SK-N-SH (cell line): ENCODE measurements around the gene SMIM44. TPM values are rescaled to one million over a fixed set of nuclear protein-coding genes. Genes with fewer than 3 reads are reported as not detected.
"Not testable (repeated sequence)": the region's sequence is repeated elsewhere in the genome, so short reads cannot be mapped to it uniquely, and the experiment has no call there.

Experiments used
- CTCF ChIA-PET: fragments of 300-600, 350-600 bp; formaldehyde crosslinking; extraction: SDS; loops from one replicate; lab custom pipeline; 2021; lab: Yijun Ruan, JAX
- POLR2A ChIA-PET: fragments of 350-600 bp; sonication (Branson Sonifier 250); formaldehyde crosslinking; extraction: SDS; loops from one replicate; lab custom pipeline; 2020; ENCODE audit warnings: antibody characterized with exemption, inconsistent platforms; lab: Yijun Ruan, JAX
- DNase-seq: peaks from one replicate; pipeline ENCODE4 v3.0.0; 2012
- H2AFZ ChIP-seq: fragments of 200-600 bp; sonication (generic); 2 replicates; pipeline ENCODE4 v1.8.1; 2016; ENCODE audit warnings: antibody characterized with exemption, mild to moderate bottlenecking, low read depth
- H3F3A ChIP-seq: fragments of 200-600 bp; sonication (generic); replicated peaks from 2 replicates; pipeline ENCODE3; 2016; ENCODE audit warnings: antibody characterized with exemption, mild to moderate bottlenecking; ENCODE audit not compliant: insufficient read depth
- H3K27ac ChIP-seq, 2 experiments: fragments of 200-500 bp in 1 of 2; fragments of 200-600 bp in 1 of 2; sonication (Bioruptor generic) in 1 of 2; sonication (generic), shearing (Covaris generic) in 1 of 2; 2 replicates each; pipeline versions ENCODE4 v1.5.1 to v1.6.1; 2014 to 2016; ENCODE audit warnings: low read depth in 2 of 2, inconsistent platforms in 1 of 2, low read length in 1 of 2, mild to moderate bottlenecking in 1 of 2, mixed read lengths in 1 of 2
- H3K27me3 ChIP-seq: fragments of 200-600 bp; sonication (generic), shearing (Covaris generic); 2 replicates; pipeline ENCODE4 v1.6.1; 2016; ENCODE audit warnings: mixed run types; ENCODE audit not compliant: insufficient read depth
- H3K36me3 ChIP-seq, 2 experiments: fragments of 200-500 bp in 1 of 2; fragments of 200-600 bp in 1 of 2; sonication (Bioruptor generic) in 1 of 2; sonication (generic) in 1 of 2; replicated peaks in 1 of 2; 2 replicates each; pipeline versions ENCODE3 to v1.5.1; 2014 to 2016; ENCODE audit warnings: low read length in 1 of 2, mild to moderate bottlenecking in 1 of 2; ENCODE audit not compliant: insufficient read depth in 2 of 2, control insufficient read depth in 1 of 2
- H3K4me1 ChIP-seq, 2 experiments: fragments of 200-500 bp in 1 of 2; fragments of 200-600 bp in 1 of 2; sonication (Bioruptor generic) in 1 of 2; sonication (generic), shearing (Covaris generic) in 1 of 2; 2 replicates each; pipeline versions ENCODE4 v1.5.1 to v1.6.1; 2014 to 2016; ENCODE audit warnings: low read depth in 1 of 2, low read length in 1 of 2, mixed run types in 1 of 2; ENCODE audit not compliant: insufficient read depth in 2 of 2, control insufficient read depth in 1 of 2
- H3K4me2 ChIP-seq: fragments of 200-600 bp; sonication (generic), shearing (Covaris generic); 2 replicates; pipeline ENCODE4 v1.6.1; 2017; ENCODE audit warnings: mixed run types
- H3K4me3 ChIP-seq, 2 experiments: fragments of 200-500 bp in 1 of 2; fragments of 200-600 bp in 1 of 2; sonication (Bioruptor generic) in 1 of 2; sonication (generic), shearing (Covaris generic) in 1 of 2; 2 replicates each; pipeline versions ENCODE4 v1.5.1 to v1.8.1; 2014 to 2016; ENCODE audit warnings: low read depth in 2 of 2, inconsistent platforms in 1 of 2, low read length in 1 of 2, mild to moderate bottlenecking in 1 of 2, mixed read lengths in 1 of 2, moderate library complexity in 1 of 2
- H3K79me2 ChIP-seq: fragments of 200-600 bp; sonication (generic); 2 replicates; pipeline ENCODE4 v1.8.1; 2017; ENCODE audit warnings: mild to moderate bottlenecking; ENCODE audit not compliant: insufficient read depth
- H3K9ac ChIP-seq: fragments of 200-600 bp; sonication (generic); 2 replicates; pipeline ENCODE4 v1.6.1; 2017; ENCODE audit warnings: mixed run types
- H3K9me2 ChIP-seq: fragments of 200-600 bp; sonication (generic); 2 replicates; pipeline ENCODE4 v1.6.1; 2017; ENCODE audit warnings: mixed run types
- H3K9me3 ChIP-seq: fragments of 200-600 bp; sonication (generic); 2 replicates; pipeline ENCODE4 v1.6.1; 2017; ENCODE audit warnings: mixed run types, mild to moderate bottlenecking, moderate library complexity
- H4K20me1 ChIP-seq: fragments of 200-600 bp; sonication (generic); 2 replicates; pipeline ENCODE4 v1.6.1; 2017; ENCODE audit warnings: mild to moderate bottlenecking, mixed run types; ENCODE audit not compliant: insufficient read depth
- EP300 ChIP-seq, 2 experiments: IDR thresholded peaks; 2 replicates each; pipeline versions ENCODE4 v1.4.0 to v1.6.1; 2012; ENCODE audit warnings: borderline replicate concordance in 1 of 2, low read depth in 1 of 2, low read length in 1 of 2
- FOSL2 ChIP-seq: IDR thresholded peaks from 2 replicates; pipeline ENCODE4 v1.4.0; 2012; ENCODE audit warnings: low read depth, mild to moderate bottlenecking, moderate library complexity, borderline replicate concordance
- GABPA ChIP-seq: IDR thresholded peaks from 2 replicates; pipeline ENCODE4 v1.4.0; 2012; ENCODE audit warnings: low read depth, mild to moderate bottlenecking
- MEF2A ChIP-seq: IDR thresholded peaks from 2 replicates; pipeline ENCODE4 v1.4.0; 2012; ENCODE audit warnings: low read depth, borderline replicate concordance
- NFIC ChIP-seq: IDR thresholded peaks from 2 replicates; pipeline ENCODE4 v1.4.0; 2012; ENCODE audit warnings: borderline replicate concordance
- NRF1 ChIP-seq: IDR thresholded peaks from 2 replicates; pipeline ENCODE4 v1.6.1; 2012; ENCODE audit warnings: low read depth, mild to moderate bottlenecking, low read length
- POLR2AphosphoS5 ChIP-seq: IDR thresholded peaks from 2 replicates; pipeline ENCODE4 v1.6.1; 2012; ENCODE audit warnings: low read depth, low read length
- RCOR1 ChIP-seq: fragments of 150-350 bp; IDR thresholded peaks from 2 replicates; pipeline ENCODE4 v1.6.1; 2017; ENCODE audit warnings: antibody characterized with exemption, low read length
- SIN3A ChIP-seq: IDR thresholded peaks from 2 replicates; pipeline ENCODE4 v1.6.1; 2012; ENCODE audit warnings: low read depth, mild to moderate bottlenecking, low read length, moderate library complexity, borderline replicate concordance
- TAF1 ChIP-seq: IDR thresholded peaks from 2 replicates; pipeline ENCODE4 v1.6.1; 2012; ENCODE audit warnings: low read depth, mild to moderate bottlenecking, low read length, moderate library complexity, borderline replicate concordance
- TCF12 ChIP-seq: IDR thresholded peaks from 2 replicates; pipeline ENCODE4 v1.4.0; 2012
- YY1 ChIP-seq: IDR thresholded peaks from 2 replicates; pipeline ENCODE4 v1.4.0; 2012; ENCODE audit warnings: low read depth, mild to moderate bottlenecking
- WGBS: methylation state at CpG from one replicate; pipeline ENCODE4 v1.1.6; 2017; ENCODE audit warnings: low lambda C conversion rate; 5-methylcytosine and 5-hydroxymethylcytosine counted together
- polyA plus RNA-seq, 3 experiments: library from polyadenylated mRNA; depleted of rRNA; stranded (reverse); fragments of >200 nt; gene quantifications; 2 replicates each; pipeline ENCODE4 v1.2.3, GENCODE V29; 2012
- TF ChIP-seq, protein P1 (sequence below): IDR thresholded peaks from 2 replicates; pipeline ENCODE4 v1.6.1; 2012; ENCODE audit warnings: mild to moderate bottlenecking, low read depth, low read length, moderate library complexity
- TF ChIP-seq, protein P2 (sequence below): IDR thresholded peaks from 2 replicates; pipeline ENCODE4; 2012

The SMIM44 gene
- polyA plus RNA-seq, 1 of the 3 experiments (the other 2 are of a cell fraction), result not detected

DNA sequence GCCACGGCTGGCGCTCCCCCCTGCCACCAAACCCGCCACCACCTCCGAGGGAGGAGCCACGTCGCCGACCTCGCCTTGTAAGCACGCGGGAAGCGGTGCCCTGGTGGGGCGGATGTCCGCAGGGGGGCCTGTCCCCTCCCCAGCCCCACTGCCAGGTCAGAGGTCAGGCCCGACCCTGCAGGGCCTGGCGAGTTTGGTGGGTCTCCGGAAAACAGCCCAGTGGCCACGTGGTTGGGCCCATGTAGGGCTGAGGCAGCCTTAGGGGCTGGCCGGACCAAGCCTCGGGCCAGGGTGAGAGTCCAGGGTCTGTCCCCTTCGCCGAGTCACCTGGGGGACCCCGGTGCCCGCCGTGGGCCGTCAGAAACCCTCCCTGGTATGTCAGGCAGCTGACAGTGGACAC, 29.4 kb downstream of the SMIM44 start:
- H4K20me1 ChIP-seq, result peaks cover 33% of the 10 kb centered on the region
- peaks cover 30% of the 10 kb centered on the region; the same call in 1 of the 2 replicates for H3K79me2 ChIP-seq
- peaks cover 26% of the 10 kb centered on the region for H3F3A ChIP-seq
- DNase-seq, result no peak
- no peak overlapping the region for H3K9ac ChIP-seq
- no peaks in the 10 kb centered on the region for H3K27me3 ChIP-seq
- H3K4me2 ChIP-seq, result no peak overlapping the region
- WGBS, result no CpG with 5 or more reads among the region's 25 CpGs
- peaks cover 0 to 19% of the 10 kb centered on the region in 2 experiments; a peak in 1 of 4 replicates for H3K4me1 ChIP-seq
- no peaks in the 10 kb centered on the region for H3K9me3 ChIP-seq
- no peak overlapping the region for H3K27ac ChIP-seq
- ChIA-PET CTCF (interaction anchor here (0.8 kb wide), 1 partner anchor 14 kb away, joined by 3 read pairs; no protein-coding TSS in a partner anchor), POLR2A (no interaction called here)
- TF ChIP-seq, protein P1, sequence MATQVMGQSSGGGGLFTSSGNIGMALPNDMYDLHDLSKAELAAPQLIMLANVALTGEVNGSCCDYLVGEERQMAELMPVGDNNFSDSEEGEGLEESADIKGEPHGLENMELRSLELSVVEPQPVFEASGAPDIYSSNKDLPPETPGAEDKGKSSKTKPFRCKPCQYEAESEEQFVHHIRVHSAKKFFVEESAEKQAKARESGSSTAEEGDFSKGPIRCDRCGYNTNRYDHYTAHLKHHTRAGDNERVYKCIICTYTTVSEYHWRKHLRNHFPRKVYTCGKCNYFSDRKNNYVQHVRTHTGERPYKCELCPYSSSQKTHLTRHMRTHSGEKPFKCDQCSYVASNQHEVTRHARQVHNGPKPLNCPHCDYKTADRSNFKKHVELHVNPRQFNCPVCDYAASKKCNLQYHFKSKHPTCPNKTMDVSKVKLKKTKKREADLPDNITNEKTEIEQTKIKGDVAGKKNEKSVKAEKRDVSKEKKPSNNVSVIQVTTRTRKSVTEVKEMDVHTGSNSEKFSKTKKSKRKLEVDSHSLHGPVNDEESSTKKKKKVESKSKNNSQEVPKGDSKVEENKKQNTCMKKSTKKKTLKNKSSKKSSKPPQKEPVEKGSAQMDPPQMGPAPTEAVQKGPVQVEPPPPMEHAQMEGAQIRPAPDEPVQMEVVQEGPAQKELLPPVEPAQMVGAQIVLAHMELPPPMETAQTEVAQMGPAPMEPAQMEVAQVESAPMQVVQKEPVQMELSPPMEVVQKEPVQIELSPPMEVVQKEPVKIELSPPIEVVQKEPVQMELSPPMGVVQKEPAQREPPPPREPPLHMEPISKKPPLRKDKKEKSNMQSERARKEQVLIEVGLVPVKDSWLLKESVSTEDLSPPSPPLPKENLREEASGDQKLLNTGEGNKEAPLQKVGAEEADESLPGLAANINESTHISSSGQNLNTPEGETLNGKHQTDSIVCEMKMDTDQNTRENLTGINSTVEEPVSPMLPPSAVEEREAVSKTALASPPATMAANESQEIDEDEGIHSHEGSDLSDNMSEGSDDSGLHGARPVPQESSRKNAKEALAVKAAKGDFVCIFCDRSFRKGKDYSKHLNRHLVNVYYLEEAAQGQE, result no peak
- TF ChIP-seq RCOR1 (no peak), NFIC (no peak), TAF1 (no peak), SIN3A (no peak), EP300 (IDR thresholded peaks at IDR 0.05; ENCODE audit: borderline replicate concordance in 1 of 2, low read depth in 1 of 2, low read length in 1 of 2) (no peak), NRF1 (no peak), FOSL2 (no peak), TCF12 (no peak), MEF2A (no peak), YY1 (no peak), GABPA (no peak), POLR2AphosphoS5 (no peak)
- TF ChIP-seq, protein P2, sequence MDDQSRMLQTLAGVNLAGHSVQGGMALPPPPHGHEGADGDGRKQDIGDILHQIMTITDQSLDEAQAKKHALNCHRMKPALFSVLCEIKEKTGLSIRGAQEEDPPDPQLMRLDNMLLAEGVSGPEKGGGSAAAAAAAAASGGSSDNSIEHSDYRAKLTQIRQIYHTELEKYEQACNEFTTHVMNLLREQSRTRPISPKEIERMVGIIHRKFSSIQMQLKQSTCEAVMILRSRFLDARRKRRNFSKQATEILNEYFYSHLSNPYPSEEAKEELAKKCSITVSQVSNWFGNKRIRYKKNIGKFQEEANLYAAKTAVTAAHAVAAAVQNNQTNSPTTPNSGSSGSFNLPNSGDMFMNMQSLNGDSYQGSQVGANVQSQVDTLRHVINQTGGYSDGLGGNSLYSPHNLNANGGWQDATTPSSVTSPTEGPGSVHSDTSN, result no peak
- no peaks in the 10 kb centered on the region for H3K9me2 ChIP-seq
- H2AFZ ChIP-seq, result no peak overlapping the region
- H3K4me3 ChIP-seq, result no peak overlapping the region
- peaks cover 27 to 41% of the 10 kb centered on the region in 2 experiments for H3K36me3 ChIP-seq

DNA sequence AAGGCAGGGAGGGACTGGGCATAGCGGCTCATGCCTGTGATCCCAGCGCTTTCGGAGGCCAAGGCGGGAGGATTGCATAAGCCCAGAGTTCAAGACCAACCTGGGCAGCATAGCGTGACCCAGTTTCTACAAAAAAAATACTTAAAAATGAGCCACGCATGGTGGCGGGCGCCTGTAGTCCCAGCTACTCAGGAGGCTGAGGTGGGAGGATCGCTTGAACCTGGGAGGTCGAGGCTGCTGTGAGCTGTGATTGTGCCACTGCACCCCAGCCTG, 30.4 kb downstream of the SMIM44 start:
- H2AFZ ChIP-seq, H3K9me3 ChIP-seq, H3K9ac ChIP-seq, H3K27me3 ChIP-seq, H3K9me2 ChIP-seq, H3K4me2 ChIP-seq, DNase-seq, H3K4me3 ChIP-seq, H3K4me1 ChIP-seq: not testable (repeated sequence)
- peaks cover 28% of the 10 kb centered on the region; the same call in 1 of the 2 replicates for H3K79me2 ChIP-seq
- H4K20me1 ChIP-seq, result peaks cover 27% of the 10 kb centered on the region
- ChIA-PET CTCF (interaction anchor here (0.8 kb wide), 1 partner anchor 13 kb away, joined by 3 read pairs; no protein-coding TSS in a partner anchor), POLR2A (interaction anchor here (0.6 kb wide), 1 partner anchor 641 kb away, joined by 3 read pairs; no protein-coding TSS in a partner anchor)
- peak overlapping the region in 1 of 2 experiments; percentile 27; a peak in 1 of 4 replicates for H3K27ac ChIP-seq
- WGBS, result 100% methylated on average over 10 of the region's 10 CpGs
- peaks cover 27 to 43% of the 10 kb centered on the region in 2 experiments for H3K36me3 ChIP-seq
- H3F3A ChIP-seq, result peaks cover 26% of the 10 kb centered on the region
